ENCODE data around the gene KCP. TPM values are rescaled to one million over a fixed set of nuclear protein-coding genes. Genes with fewer than 3 reads are reported as not detected.

Gene KCP
- total RNA-seq, 4 donors from 2014 or later: 0.18 to 3.5 TPM; not detected in 2

DNA sequence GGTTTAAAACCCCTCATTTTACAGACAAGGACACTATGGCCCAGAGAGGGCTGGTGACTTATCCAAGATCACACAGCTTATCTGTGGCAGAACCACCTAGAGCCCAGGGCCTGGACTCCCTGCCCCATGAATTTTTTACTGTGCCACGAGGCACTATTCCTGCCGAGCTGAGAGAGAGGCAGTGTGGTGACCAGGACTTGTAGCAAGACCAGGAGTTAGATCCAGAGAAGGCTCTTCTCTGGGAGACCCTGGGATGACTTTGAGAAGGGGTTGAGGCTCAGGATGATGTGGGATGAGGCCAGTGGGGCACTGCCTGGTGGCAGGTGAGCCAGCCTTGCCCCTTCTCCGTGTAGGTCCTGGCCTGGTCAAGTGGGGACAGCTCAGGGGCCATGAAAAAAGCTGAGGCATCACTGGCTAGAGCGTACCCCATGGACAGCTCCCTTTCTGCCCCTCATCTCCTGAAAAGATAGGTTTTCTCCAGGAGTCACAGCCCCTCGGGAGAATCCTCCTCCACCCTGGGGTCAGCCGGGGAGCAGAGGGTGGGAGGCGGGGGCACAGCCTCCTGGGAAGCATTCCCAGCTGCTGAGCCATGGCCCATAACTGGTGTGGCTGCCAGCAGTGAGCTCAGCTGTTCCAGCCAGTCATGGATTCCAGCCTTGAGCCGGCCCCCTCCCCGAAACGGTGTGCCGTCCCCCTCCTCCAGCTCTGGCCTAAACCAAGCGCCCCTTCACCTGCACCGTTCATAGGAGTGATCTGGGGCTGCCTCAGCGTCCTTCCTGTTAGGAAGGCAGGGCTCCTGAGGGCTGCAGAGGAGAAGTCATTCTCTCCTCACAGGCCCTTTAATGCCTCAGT lies 74.5 kb downstream of the KCP start:
- Histone ChIP-seq H3K27me3 (no peaks in the 10 kb centered on the region), H3K4me1 (peaks cover 6 to 10% of the 10 kb centered on the region in 2 donors), H3K9me3 (no peaks in the 10 kb centered on the region), H3K4me3 (no peak overlapping the region), H3K36me3 (no peaks in the 10 kb centered on the region), H3K27ac (peak overlapping the region; percentile 92 to 94)
- peak; percentile 70 to 75 for DNase-seq
- intact Hi-C loops (cut with DNase I; ENCODE audit: low total_unique reads): no loop called here
- TF ChIP-seq CTCF (IDR thresholded peaks at IDR 0.05) (no peak), POLR2A (IDR thresholded peaks at IDR 0.05) (no peak)

GRCh38 chr7:128835231-128835751 lies 75.2 kb downstream of the KCP start:
- Histone ChIP-seq H3K9me3 (no peaks in the 10 kb centered on the region), H3K36me3 (no peaks in the 10 kb centered on the region), H3K4me3 (no peak overlapping the region), H3K27me3 (no peaks in the 10 kb centered on the region), H3K27ac (peak overlapping the region; percentile 92 to 94), H3K4me1 (peaks cover 6 to 10% of the 10 kb centered on the region in 2 donors)
- peak; percentile 17 to 18 for DNase-seq
- intact Hi-C loops (cut with DNase I; ENCODE audit: low total_unique reads): no loop called here
- TF ChIP-seq CTCF (IDR thresholded peaks at IDR 0.05) (no peak), POLR2A (IDR thresholded peaks at IDR 0.05) (no peak)

DNA sequence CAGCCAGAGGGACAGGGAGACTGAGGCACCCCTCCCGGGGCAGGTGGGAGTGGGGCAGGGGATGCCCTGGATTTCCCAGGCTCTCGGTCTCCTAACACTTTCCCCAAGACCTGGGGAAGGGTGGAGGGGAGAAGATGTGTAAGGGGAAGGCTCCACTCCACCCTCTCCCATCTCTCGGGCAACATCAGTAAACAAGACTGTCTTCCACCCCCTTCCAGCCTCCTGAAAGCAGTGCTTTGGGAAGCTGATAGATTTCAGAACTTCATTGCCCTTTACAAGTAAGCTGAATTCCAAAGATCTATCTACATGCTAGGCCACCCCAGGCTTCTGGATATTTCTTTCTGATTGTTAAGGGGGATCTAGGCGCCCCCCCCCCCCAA lies 76.6 kb downstream of the KCP start:
- Histone ChIP-seq H3K27ac (peak overlapping the region; percentile 92 to 94), H3K9me3 (no peaks in the 10 kb centered on the region), H3K27me3 (no peaks in the 10 kb centered on the region), H3K36me3 (no peaks in the 10 kb centered on the region), H3K4me3 (no peak overlapping the region), H3K4me1 (peaks cover 6 to 10% of the 10 kb centered on the region in 2 donors)
- no peak for TF ChIP-seq CTCF (IDR thresholded peaks at IDR 0.05)
- TF ChIP-seq POLR2A (IDR thresholded peaks at IDR 0.05): peak in 1 of 2 donors; percentile 17
- DNase-seq: no peak
- intact Hi-C loops (cut with DNase I; ENCODE audit: low total_unique reads): no loop called here

DNA sequence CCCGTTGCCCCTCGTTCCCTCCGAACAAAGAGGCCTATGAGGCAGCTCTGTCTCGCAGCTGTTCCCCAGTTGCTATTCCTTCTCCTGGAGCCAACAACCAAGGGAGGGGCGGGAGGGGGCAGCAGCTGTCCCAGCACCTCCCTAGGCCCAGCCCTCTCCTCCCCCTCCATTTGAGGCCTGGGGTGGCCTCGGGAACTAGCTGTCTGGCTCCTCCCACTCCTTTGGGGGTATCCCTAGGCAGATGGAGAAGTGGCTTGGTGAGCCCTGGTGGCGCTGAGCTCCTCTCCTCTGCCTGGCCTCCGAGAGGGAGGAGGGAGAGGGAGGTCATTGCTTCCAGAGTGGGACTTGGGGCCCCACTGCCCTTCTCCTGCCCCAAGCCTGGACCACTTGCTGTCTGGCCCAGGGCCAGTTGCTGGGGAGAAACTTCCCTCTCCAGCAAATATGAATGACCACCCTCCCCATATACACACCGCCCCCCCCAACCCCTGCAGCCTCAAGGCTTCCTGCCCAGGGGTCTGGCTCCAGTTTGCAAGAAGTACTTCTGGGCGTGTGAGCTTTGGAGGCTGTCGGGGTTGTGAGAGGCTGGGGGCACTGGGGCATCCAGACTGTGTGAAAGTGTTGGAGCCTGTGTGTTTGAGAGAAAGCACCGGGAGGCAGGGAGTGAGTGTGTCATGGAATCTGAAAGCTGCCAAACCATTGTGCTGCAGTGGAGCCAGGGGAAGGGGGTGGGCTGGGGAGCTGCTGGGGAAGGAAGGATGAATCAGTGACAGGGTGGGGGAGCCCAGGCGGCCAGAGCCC lies 77.2 kb downstream of the KCP start:
- Histone ChIP-seq H3K9me3 (no peaks in the 10 kb centered on the region), H3K4me3 (peak overlapping the region; percentile 57 to 70), H3K27me3 (no peaks in the 10 kb centered on the region), H3K36me3 (no peaks in the 10 kb centered on the region), H3K4me1 (peaks cover 6 to 10% of the 10 kb centered on the region in 2 donors), H3K27ac (peak overlapping the region; percentile 92 to 94)
- intact Hi-C loops (cut with DNase I; ENCODE audit: low total_unique reads): no loop called here
- no peak for TF ChIP-seq POLR2A (IDR thresholded peaks at IDR 0.05)
- TF ChIP-seq CTCF (IDR thresholded peaks at IDR 0.05): no peak
- peak; percentile 78 to 88 for DNase-seq

DNA sequence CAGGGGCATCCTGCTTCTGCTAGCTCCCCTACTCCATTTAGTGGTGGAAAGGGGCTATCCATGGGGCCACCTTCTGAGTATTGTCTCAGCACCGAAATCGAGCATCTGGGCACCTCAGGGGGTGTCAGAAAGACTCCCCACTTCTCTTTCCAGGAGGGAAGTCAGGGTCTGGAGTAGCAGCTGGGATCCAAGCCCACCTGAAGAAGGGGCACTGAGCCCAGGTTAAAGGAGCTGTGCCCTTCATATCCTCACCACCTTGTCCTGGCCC lies 77.7 kb downstream of the KCP start:
- DNase-seq: no peak
- TF ChIP-seq POLR2A (IDR thresholded peaks at IDR 0.05) (no peak), CTCF (IDR thresholded peaks at IDR 0.05) (no peak)

More for the DNA sequence above, 77.7 kb downstream of the KCP start:
- H3K9me3 ChIP-seq: no peaks in the 10 kb centered on the region
- H3K4me3 ChIP-seq: peak overlapping the region; percentile 57 to 70
- peak overlapping the region; percentile 92 to 94 for H3K27ac ChIP-seq
- no peaks in the 10 kb centered on the region for H3K36me3 ChIP-seq
- peaks cover 9 to 10% of the 10 kb centered on the region in 2 donors for H3K4me1 ChIP-seq
- no peaks in the 10 kb centered on the region for H3K27me3 ChIP-seq
- intact Hi-C loops (cut with DNase I; ENCODE audit: low total_unique reads): no loop called here

All from uterus (tissue), 4 donors.